ENCODE data around the gene OTX1.

GRCh38 chr2:63048367-63049171, 2.1 kb upstream of the OTX1 start:
- TF ChIP-seq YY1 (IDR thresholded peaks at IDR 0.05; ENCODE audit: insufficient read depth, insufficient read length) = no peak
- TF ChIP-seq ZNF274 (IDR thresholded peaks at IDR 0.05; ENCODE audit: low read depth, low read length) = no peak
- TF ChIP-seq SUZ12 (IDR thresholded peaks at IDR 0.05; ENCODE audit: extremely low read depth, insufficient read depth, insufficient read length) = peak; percentile 61
